Renal cortical epithelial cell (primary cell): ENCODE results near the gene USP32. TPM values are rescaled to one million over a fixed set of nuclear protein-coding genes. Genes with fewer than 3 reads are reported as not detected.

ENCODE experiments used
- DNase-seq: peaks from one replicate; pipeline ENCODE4 v3.0.0-alpha.2; 2011; ENCODE audit warnings: low read depth
- total RNA-seq: library from RNA; depleted of rRNA; stranded (reverse); fragments of >200 nt; gene quantifications from 2 replicates; pipeline ENCODE4 v1.2.3, GENCODE V29; 2014

USP32 gene
- total RNA-seq, 1 donor from 2014 or later, result 92.6 TPM

DNA sequence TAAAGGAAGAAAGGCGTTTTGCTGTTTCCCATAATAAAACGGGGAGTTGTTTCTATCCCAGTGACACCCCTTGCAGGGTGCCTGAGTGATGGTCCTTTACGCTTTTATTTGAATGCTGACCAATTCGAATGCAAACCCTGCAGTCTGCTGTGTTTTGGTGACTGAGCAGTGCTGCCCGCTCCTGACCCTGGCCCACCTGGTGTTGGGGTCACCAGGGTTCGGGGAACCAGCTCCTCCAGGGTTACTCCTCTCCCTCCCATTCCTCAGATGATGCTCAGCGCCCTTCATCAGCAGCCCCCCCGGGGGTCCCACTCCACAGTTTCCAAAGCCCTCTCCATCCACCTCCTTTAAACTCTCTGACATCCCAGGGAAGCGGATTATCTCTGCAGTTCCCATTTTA is 236.1 kb downstream of the USP32 start:
- DNase-seq, result no peak

- DNase-seq, result no peak
Observed at GRCh38 chr17:60155427-60155814, 236.5 kb downstream of the USP32 start.

GRCh38 chr17:60154616-60155426 is 237.1 kb downstream of the USP32 start:
- no peak for DNase-seq

- no peak for DNase-seq
Observed at GRCh38 chr17:60153606-60154390, 238.1 kb downstream of the USP32 start.

DNA sequence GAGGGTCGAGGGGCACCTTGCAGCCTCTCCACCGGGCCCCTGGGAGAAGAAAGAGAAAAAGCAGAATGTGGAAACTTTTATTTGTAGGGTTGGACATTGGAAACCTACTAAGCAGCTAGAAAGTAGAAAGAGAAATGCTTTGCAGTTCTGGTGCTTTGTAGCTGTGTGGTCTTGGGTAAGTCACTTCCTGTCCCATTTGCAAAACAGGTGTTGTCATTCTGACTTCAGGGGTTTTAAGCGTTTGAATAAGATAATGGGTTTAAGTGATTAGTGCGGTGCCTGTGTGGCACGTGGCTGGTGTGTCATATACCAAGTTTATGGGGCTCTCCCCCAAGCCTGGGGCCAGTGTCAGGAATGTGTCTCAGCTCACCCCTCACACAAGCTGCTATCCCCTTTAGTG is 240.6 kb downstream of the USP32 start:
- no peak for DNase-seq

GRCh38 chr17:60149691-60150582 is 242.0 kb downstream of the USP32 start, which contains the start of gene CA4:
Gene CA4 (plus strand): TSS chr17:60149973. CDS start chr17:60150035, 62 bp downstream.
- no peak for DNase-seq

- DNase-seq, result no peak
Observed at GRCh38 chr17:60148373-60148772, 243.6 kb downstream of the USP32 start.

GRCh38 chr17:60147553-60148223 is 244.2 kb downstream of the USP32 start:
- no peak for DNase-seq

GRCh38 chr17:60146206-60146605 is 245.7 kb downstream of the USP32 start:
- no peak for DNase-seq

DNA sequence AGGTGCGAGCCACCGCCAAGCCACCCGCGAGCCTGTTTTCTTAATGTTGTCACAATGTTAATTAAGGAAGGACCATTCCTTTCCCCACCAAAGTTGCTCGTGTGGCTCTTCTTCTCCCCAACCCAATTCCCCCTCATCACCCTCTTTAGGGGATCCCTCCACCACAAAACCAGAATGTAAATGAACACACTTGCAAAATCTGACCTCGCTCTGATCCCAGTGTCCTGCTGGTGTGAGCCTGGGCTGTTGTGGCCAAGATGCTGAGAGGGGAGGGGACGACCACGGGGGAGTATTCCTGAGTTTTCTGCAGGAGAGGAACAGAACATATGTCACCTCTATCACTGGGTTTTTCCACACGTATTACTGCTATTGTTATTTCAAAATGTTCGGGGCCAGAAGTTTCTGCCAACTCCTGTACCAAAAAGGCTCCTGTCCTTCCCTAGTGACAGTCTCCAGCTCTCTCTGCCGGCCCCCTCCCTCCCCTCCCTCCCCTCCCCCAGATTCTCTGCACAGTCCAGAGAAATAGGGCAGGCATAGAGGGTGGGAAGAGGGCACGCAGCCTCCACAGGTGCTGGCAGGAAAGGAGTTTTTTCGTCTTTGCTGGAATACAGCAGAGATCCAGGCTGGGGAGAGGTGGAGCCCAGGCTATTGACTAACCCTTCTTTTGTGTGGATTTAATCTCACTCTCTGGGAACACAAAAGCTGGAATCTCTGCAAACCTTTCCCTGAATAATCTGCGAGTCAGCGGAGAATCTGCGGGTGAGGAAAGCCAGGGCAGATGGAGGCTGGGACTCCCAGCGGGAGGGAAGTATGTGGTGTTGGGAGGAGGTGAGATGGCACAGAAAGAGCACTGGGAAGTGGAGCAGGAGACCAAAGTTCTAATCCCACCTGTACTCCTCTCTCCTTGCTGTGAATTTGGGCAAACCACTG is 246.7 kb downstream of the USP32 start:
- no peak for DNase-seq

DNA sequence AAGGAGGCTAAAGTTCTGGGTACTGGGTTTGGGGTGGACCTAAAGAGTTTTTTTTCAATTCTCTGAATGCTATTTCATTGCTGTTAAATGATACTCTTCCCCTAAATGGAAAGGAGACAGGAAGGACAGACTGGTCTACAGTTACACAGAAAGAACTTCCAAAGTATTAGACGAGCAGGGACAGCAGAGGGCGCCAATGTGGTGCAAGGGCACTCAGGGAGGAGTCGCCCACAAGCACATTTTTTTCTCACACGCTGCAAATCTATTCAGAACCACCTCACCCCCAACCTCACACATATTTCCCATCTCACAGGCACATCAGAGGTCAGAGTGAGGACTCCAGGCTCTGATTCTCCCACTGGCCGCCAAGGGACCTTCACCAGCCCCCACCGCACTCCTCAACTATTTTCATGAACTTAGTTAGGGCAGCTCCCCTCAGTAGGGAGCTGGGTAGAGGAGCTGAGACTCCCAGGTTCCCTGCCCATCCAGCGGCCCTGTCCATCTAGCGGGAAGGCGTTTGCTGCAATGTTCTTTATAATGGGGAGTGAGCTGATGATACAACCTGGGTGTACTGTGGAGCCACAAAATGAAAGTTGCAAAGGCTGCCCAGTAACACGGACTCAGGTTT is 248.9 kb downstream of the USP32 start:
- DNase-seq, result peak; percentile 78

- peak; percentile 10 for DNase-seq
Observed at GRCh38 chr17:60141111-60142018, 250.6 kb downstream of the USP32 start.

GRCh38 chr17:60139438-60140285 is 252.3 kb downstream of the USP32 start:
- peak; percentile 25 for DNase-seq

GRCh38 chr17:60138769-60139437 is 253.0 kb downstream of the USP32 start:
- DNase-seq, result no peak

DNA sequence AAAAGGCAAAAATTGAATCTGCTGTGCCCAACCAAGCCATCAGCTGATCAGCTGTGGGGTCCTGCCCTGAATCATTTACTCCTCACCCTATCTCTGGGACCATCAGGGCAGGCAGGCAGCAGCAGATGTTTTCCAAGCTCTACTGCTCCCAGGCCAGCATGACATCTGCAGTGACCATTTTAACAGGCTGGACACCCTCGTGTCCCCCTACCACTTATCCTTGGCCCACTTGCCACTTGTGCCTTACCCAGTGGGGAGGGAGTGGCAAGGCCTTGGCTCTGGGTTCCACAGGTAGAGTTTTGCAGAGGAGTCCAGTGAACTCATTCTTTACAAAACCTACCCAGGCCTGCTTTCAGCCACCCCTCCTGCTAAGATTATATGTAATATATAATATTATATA is 254.2 kb downstream of the USP32 start:
- DNase-seq, result no peak

GRCh38 chr17:60135951-60136666 is 255.8 kb downstream of the USP32 start:
- no peak for DNase-seq
